Bronchial epithelial cell (primary cell): ENCODE data around the gene IPO13. TPM values are rescaled to one million over a fixed set of nuclear protein-coding genes. Genes with fewer than 3 reads are reported as not detected.

ENCODE experiments used
- DNase-seq: peaks from one replicate; pipeline ENCODE4 v3.0.0-alpha.2; 2010; ENCODE audit warnings: low read depth
- FAIRE-seq: peaks from 2 replicates; lab custom pipeline; 2011; peaks lifted over from hg19 to GRCh38; lab: Jason Lieb, UNC
- H3K27me3 ChIP-seq: 2 replicates; pipeline ENCODE4 v1.5.1; 2011; ENCODE audit warnings: low read length; ENCODE audit not compliant: control insufficient read depth, insufficient read depth
- H3K36me3 ChIP-seq: 2 replicates; pipeline ENCODE4 v1.5.1; 2011; ENCODE audit warnings: low read length; ENCODE audit not compliant: control insufficient read depth, insufficient read depth
- H3K4me3 ChIP-seq: 2 replicates; pipeline ENCODE4 v1.5.1; 2011; ENCODE audit warnings: mild to moderate bottlenecking, low read depth, low read length, control low read depth
- total RNA-seq: library from RNA; depleted of rRNA; stranded (reverse); fragments of >200 nt; gene quantifications from 2 replicates; pipeline ENCODE4 v1.2.1, GENCODE V29; 2014
- TF ChIP-seq, protein P1 (sequence below): IDR thresholded peaks from 2 replicates; pipeline ENCODE4 v1.5.1; 2011; ENCODE audit warnings: mild to moderate bottlenecking, moderate library complexity, low read length, control low read depth, inconsistent platforms; ENCODE audit not compliant: insufficient read depth, severe bottlenecking

IPO13 gene
- total RNA-seq, 1 donor from 2014 or later: 13.2 TPM

GRCh38 chr1:43985984-43986595 lies 39.3 kb downstream of the IPO13 start:
- Histone ChIP-seq H3K4me3 (no peak overlapping the region), H3K27me3 (no peaks in the 10 kb centered on the region), H3K36me3 (peaks cover 17% of the 10 kb centered on the region)
- FAIRE-seq (peak; percentile 18), DNase-seq (peak; percentile 74)
- TF ChIP-seq, protein P1, sequence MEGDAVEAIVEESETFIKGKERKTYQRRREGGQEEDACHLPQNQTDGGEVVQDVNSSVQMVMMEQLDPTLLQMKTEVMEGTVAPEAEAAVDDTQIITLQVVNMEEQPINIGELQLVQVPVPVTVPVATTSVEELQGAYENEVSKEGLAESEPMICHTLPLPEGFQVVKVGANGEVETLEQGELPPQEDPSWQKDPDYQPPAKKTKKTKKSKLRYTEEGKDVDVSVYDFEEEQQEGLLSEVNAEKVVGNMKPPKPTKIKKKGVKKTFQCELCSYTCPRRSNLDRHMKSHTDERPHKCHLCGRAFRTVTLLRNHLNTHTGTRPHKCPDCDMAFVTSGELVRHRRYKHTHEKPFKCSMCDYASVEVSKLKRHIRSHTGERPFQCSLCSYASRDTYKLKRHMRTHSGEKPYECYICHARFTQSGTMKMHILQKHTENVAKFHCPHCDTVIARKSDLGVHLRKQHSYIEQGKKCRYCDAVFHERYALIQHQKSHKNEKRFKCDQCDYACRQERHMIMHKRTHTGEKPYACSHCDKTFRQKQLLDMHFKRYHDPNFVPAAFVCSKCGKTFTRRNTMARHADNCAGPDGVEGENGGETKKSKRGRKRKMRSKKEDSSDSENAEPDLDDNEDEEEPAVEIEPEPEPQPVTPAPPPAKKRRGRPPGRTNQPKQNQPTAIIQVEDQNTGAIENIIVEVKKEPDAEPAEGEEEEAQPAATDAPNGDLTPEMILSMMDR: no peak

- DNase-seq: no peak
- Histone ChIP-seq H3K27me3 (no peaks in the 10 kb centered on the region), H3K4me3 (no peak overlapping the region), H3K36me3 (peaks cover 14% of the 10 kb centered on the region)
- no peak for FAIRE-seq
- TF ChIP-seq, protein P1: peak; percentile 34
Measured at GRCh38 chr1:43986712-43987111, 40.0 kb downstream of the IPO13 start.

DNA sequence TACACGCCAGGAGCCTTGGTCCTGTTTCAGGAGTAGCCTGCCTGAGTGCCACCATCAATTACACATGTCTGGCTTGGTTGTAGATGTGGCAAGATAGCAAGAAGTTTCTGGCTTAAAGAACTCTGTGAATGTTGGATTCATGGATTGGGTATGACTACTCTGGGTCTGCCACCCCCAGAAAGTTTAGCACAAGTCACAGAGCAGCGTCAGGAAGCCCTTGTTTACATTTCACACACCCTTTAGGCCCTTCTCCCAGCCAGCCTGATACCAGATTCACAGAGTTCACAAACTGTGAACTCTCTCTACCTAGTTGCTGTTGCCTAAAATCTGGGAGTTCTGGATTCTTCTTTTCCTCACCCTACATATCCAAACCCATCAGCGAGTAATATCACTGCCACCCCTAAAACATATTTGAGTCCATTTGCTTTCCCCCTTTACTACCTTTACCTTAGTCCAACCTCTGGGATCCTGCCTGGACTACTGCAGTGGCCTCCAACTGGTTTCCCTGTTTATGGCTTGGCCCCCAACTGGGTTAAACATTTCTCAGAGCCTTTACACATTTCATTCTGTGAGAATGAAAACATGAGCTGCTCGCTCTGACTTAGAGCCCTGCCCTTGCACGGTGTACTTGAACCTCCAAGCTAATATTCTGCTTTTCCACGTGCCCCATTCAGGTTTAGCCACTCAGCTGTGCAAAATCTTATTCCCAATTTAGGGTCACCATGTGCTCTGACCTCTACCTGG lies 40.6 kb downstream of the IPO13 start:
- no peak overlapping the region for H3K4me3 ChIP-seq
- TF ChIP-seq, protein P1: no peak
- FAIRE-seq (peak; percentile 50), DNase-seq (peak; percentile 62)
- no peaks in the 10 kb centered on the region for H3K27me3 ChIP-seq
- H3K36me3 ChIP-seq: peaks cover 8% of the 10 kb centered on the region

GRCh38 chr1:43990271-43991199 lies 43.8 kb downstream of the IPO13 start:
- DNase-seq: no peak
- TF ChIP-seq, protein P1: peak; percentile 11
- no peak for FAIRE-seq
- Histone ChIP-seq H3K27me3 (no peaks in the 10 kb centered on the region), H3K4me3 (peak overlapping the region; percentile 62), H3K36me3 (peaks cover under 1% of the 10 kb centered on the region)

DNA sequence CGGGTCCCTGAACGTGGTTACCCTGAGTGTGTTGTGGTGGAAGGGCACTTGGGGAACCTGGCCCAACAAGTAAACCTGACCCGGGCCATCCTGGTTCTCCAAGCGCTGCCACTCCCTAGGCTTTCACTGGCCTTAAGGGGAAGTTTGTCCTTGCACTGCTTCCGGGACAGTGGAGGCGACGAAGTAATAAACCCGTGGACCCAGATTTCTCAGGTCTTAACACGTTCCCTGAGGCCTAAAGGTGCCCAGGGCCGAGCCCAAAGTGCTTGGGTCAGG lies 44.4 kb downstream of the IPO13 start:
- DNase-seq (no peak), FAIRE-seq (no peak)
- peak overlapping the region; percentile 62 for H3K4me3 ChIP-seq
- no peaks in the 10 kb centered on the region for H3K36me3 ChIP-seq
- H3K27me3 ChIP-seq: no peaks in the 10 kb centered on the region
- TF ChIP-seq, protein P1: no peak
